ENCODE measurements around the gene FOXQ1. TPM values are rescaled to one million over a fixed set of nuclear protein-coding genes. Genes with fewer than 3 reads are reported as not detected.
A peak's percentile ranks its signal among the peaks of the same experiment; 100 is the strongest.

FOXQ1 gene
- total RNA-seq, 2 donors from 2014 or later, result 4.9 to 17.4 TPM

DNA sequence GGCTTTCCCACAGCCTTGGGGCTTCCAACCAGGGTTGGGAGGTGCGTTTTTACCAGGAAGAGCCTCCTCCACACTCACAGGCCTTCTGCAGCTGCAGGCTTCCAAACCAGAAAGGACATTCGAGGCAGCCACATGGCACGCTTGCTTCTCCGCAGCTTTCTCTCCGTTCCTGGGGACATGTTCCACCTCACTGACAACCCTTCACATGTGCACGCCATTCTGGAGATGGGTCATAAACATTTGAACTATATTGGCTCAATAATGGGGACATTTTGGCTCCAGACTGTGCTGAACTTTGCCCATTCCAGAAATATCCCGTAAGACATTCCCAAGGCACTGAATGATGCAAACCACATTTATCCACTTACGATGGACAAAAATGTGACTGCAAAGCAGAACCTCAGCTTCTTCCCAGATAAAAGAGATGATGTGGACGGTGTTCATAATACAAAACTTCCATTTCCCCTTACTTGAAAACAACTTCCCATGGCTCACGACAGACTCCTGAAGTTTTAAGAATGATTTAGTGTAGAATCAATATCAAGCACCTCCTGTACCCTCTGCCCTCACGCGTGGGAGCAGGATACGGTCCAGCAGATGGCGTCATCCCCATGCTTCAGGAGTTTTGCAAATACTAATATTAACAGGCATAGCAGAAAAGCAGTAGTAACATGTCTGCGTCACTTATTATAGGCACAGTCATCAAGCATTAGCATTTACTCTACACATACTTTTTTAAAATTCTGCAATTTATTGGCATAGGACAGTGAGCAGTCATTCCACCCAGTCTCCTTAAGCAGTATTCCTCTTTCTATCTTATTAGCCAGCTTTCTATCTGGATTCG, 52.1 kb downstream of the FOXQ1 start:
- peak; percentile 64 for ATAC-seq
- TF ChIP-seq, protein P1, sequence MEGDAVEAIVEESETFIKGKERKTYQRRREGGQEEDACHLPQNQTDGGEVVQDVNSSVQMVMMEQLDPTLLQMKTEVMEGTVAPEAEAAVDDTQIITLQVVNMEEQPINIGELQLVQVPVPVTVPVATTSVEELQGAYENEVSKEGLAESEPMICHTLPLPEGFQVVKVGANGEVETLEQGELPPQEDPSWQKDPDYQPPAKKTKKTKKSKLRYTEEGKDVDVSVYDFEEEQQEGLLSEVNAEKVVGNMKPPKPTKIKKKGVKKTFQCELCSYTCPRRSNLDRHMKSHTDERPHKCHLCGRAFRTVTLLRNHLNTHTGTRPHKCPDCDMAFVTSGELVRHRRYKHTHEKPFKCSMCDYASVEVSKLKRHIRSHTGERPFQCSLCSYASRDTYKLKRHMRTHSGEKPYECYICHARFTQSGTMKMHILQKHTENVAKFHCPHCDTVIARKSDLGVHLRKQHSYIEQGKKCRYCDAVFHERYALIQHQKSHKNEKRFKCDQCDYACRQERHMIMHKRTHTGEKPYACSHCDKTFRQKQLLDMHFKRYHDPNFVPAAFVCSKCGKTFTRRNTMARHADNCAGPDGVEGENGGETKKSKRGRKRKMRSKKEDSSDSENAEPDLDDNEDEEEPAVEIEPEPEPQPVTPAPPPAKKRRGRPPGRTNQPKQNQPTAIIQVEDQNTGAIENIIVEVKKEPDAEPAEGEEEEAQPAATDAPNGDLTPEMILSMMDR (IDR thresholded peaks at IDR 0.05), result peak in 4 of 7 experiments; percentile 14 to 28 (median 22)
- TF ChIP-seq POLR2A (IDR thresholded peaks at IDR 0.05), result no peak
- WGBS, 2 donors, result 44 to 47% methylated on average over 16 of the region's 16 CpGs
- Histone ChIP-seq H3K4me3 (no peak overlapping the region), H3K4me1 (no peaks in the 10 kb centered on the region), H3K27me3 (no peaks in the 10 kb centered on the region), H3K9me3 (no peaks in the 10 kb centered on the region), H3K36me3 (replicated peaks in 1 of 2; ENCODE audit: insufficient read depth in 1 of 2, low read depth in 2 of 2) (no peaks in the 10 kb centered on the region), H3K27ac (peak overlapping the region in 2 of 4 donors; percentile 9 to 58)
- intact Hi-C loops (cut with DNase I), result no loop called here
- peak in 2 of 4 donors; percentile 33 to 51 for DNase-seq

Other genes starting within 250 kb of the FOXQ1 start
- gene FOXF2, start 77.5 kb downstream of the FOXQ1 start, total RNA-seq, result under 1 TPM in 1 of 2 donors, not detected in 1; 0.26 TPM